A549 (cell line): Measurements from ENCODE around the gene NDUFS3. TPM values are rescaled to one million over a fixed set of nuclear protein-coding genes. Genes with fewer than 3 reads are reported as not detected.

Source experiments
- ATAC-seq, 2 experiments: fragments of 200-7000 bp in 1 of 2; fragments of >200 bp in 1 of 2; cut with Nextera tagmentation in 1 of 2; cut with Tn5 transposase in 1 of 2; 3 replicates each; pipeline versions ENCODE4 v1.8.0 to v1.9.1; 2018 to 2020; ENCODE audit warnings: mild to moderate bottlenecking in 1 of 2, moderate library complexity in 1 of 2
- CTCF ChIA-PET: fragments of 300-600 bp; sonication (Branson Sonifier 250); formaldehyde crosslinking; extraction: SDS; loops from one replicate; lab custom pipeline; 2021; ENCODE audit warnings: antibody characterized with exemption, inconsistent platforms; lab: Yijun Ruan, JAX
- POLR2A ChIA-PET: fragments of 350-600 bp; formaldehyde crosslinking; extraction: SDS; loops from one replicate; lab custom pipeline; 2021; ENCODE audit warnings: antibody characterized with exemption, inconsistent platforms; lab: Yijun Ruan, JAX
- DNase-seq, 2 experiments: peaks; one replicate each; pipeline versions ENCODE4 v3.0.0 to v3.0.0-alpha.2; 2011 to 2016; ENCODE audit warnings: low read depth in 1 of 2, low spot score in 1 of 2
- FAIRE-seq: peaks from 2 replicates; lab custom pipeline; 2011; peaks lifted over from hg19 to GRCh38; lab: Jason Lieb, UNC
- H3K27ac ChIP-seq, 2 experiments: fragments of >200 bp; sonication (Bioruptor Twin); formaldehyde crosslinking; 3 replicates each; pipeline ENCODE4 v1.5.1; 2016 to 2017
- H3K4me1 ChIP-seq: fragments of >200 bp; sonication (Bioruptor Twin); formaldehyde crosslinking; 3 replicates; pipeline ENCODE4 v1.6.1; 2016
- H3K4me2 ChIP-seq: fragments of >200 bp; sonication (Bioruptor Twin); formaldehyde crosslinking; 3 replicates; pipeline ENCODE4 v1.6.1; 2016
- H3K4me3 ChIP-seq: fragments of >200 bp; sonication (Bioruptor Twin); formaldehyde crosslinking; 3 replicates; pipeline ENCODE4 v1.5.1; 2016
- H3K9me3 ChIP-seq: fragments of >200 bp; sonication (Bioruptor Twin); formaldehyde crosslinking; 3 replicates; pipeline ENCODE4 v1.6.1; 2016
- CBX8 ChIP-seq: fragments of 200-600 bp; sonication (generic); IDR thresholded peaks from 2 replicates; pipeline ENCODE4 v1.6.1; 2016
- CHD4 ChIP-seq: fragments of 200-600 bp; sonication (generic); IDR thresholded peaks from 2 replicates; pipeline ENCODE4 v1.6.1; 2016; ENCODE audit warnings: antibody characterized with exemption, mild to moderate bottlenecking, borderline replicate concordance
- EP300 ChIP-seq, 2 experiments: fragments of >200 bp; sonication (Bioruptor Twin); formaldehyde crosslinking; IDR thresholded peaks; 2 replicates in 1 of 2; 3 replicates in 1 of 2; pipeline ENCODE4 v1.6.1; 2016 to 2017
- HOXA7 ChIP-seq: fragments of 250-450 bp; sonication (Bioruptor Pico); IDR thresholded peaks from 2 replicates; pipeline ENCODE4 v1.5.0; 2020; ENCODE audit warnings: mild to moderate bottlenecking, moderate library complexity
- HOXB13 ChIP-seq: fragments of 250-450 bp; sonication (Bioruptor Pico); IDR thresholded peaks from 2 replicates; pipeline ENCODE4 v1.5.0; 2020; ENCODE audit warnings: low read depth, mild to moderate bottlenecking, moderate library complexity
- HOXB5 ChIP-seq: fragments of 250-450 bp; sonication (Bioruptor Pico); IDR thresholded peaks from 2 replicates; pipeline ENCODE4 v1.5.0; 2020; ENCODE audit warnings: mild to moderate bottlenecking, moderate library complexity
- JUN ChIP-seq, 2 experiments: fragments of >200 bp; sonication (Bioruptor Twin); formaldehyde crosslinking; IDR thresholded peaks; 2 replicates in 1 of 2; 3 replicates in 1 of 2; pipeline ENCODE4 v1.6.1; 2016 to 2017
- KDM1A ChIP-seq: fragments of 200-600 bp; sonication (generic); IDR thresholded peaks from 2 replicates; pipeline ENCODE4 v1.6.1; 2016; ENCODE audit warnings: low read depth, mild to moderate bottlenecking
- KDM5A ChIP-seq: fragments of 200-600 bp; sonication (generic); IDR thresholded peaks from 2 replicates; pipeline ENCODE4 v1.6.1; 2016; ENCODE audit warnings: antibody characterized with exemption, mild to moderate bottlenecking
- MAFK ChIP-seq: fragments of 450-650 bp; IDR thresholded peaks from 2 replicates; pipeline ENCODE4 v1.6.1; 2014; ENCODE audit not compliant: partially characterized antibody
- NPAS2 ChIP-seq: fragments of 250-450 bp; sonication (Bioruptor Pico); IDR thresholded peaks from 2 replicates; pipeline ENCODE4 v1.8.0; 2022; ENCODE audit warnings: mild to moderate bottlenecking, moderate library complexity, borderline replicate concordance
- RAD21 ChIP-seq, 2 experiments: fragments of >200 bp in 1 of 2; sonication (Bioruptor Twin) in 1 of 2; formaldehyde crosslinking in 1 of 2; IDR thresholded peaks in 1 of 2; conservative IDR thresholded peaks in 1 of 2; 2 replicates in 1 of 2; 3 replicates in 1 of 2; pipeline ENCODE4 v1.6.1; 2012 to 2018; ENCODE audit warnings: inconsistent platforms in 1 of 2
- RCOR1 ChIP-seq: fragments of 150-350 bp; IDR thresholded peaks from 2 replicates; pipeline ENCODE4 v1.6.1; 2014; ENCODE audit warnings: antibody characterized with exemption, low read length, low read depth
- SMC3 ChIP-seq: fragments of >200 bp; sonication (Bioruptor Twin); formaldehyde crosslinking; IDR thresholded peaks from 3 replicates; pipeline ENCODE4 v1.6.1; 2018; ENCODE audit warnings: inconsistent platforms
- TFCP2L1 ChIP-seq: fragments of 250-450 bp; sonication (Bioruptor Pico); IDR thresholded peaks from 2 replicates; pipeline ENCODE4 v1.5.0; 2021; ENCODE audit warnings: mild to moderate bottlenecking
- TP53 ChIP-seq: fragments of 250-450 bp; sonication (Bioruptor Pico); IDR thresholded peaks from 2 replicates; pipeline ENCODE4 v1.5.0; 2021; ENCODE audit warnings: mild to moderate bottlenecking, moderate library complexity
- ZSCAN20 ChIP-seq: fragments of 250-450 bp; sonication (Bioruptor Pico); IDR thresholded peaks from 2 replicates; pipeline ENCODE4 v1.8.0; 2022; ENCODE audit warnings: mild to moderate bottlenecking, moderate library complexity
- WGBS: methylation state at CpG from one replicate; pipeline ENCODE4 v1.1.6; 2017; ENCODE audit errors: missing lambda C conversion rate; 5-methylcytosine and 5-hydroxymethylcytosine counted together
- polyA plus RNA-seq, 4 experiments: library from polyadenylated mRNA; depleted of rRNA in 3 of 4; stranded (reverse); fragments of >200 nt; fragmentation: RNase III in 1 of 4; extraction: RNeasy Plus Mini Kit Qiagen cat#74134 plus additional on column Dnase treatment in 1 of 4; gene quantifications; 2 replicates in 3 of 4; 3 replicates in 1 of 4; pipeline ENCODE4 v1.2.3, GENCODE V29; 2011 to 2017
- TF ChIP-seq, protein P1 (sequence below): fragments of 150-350 bp; IDR thresholded peaks from 2 replicates; pipeline ENCODE4 v1.6.1; 2014; ENCODE audit warnings: low read depth, mild to moderate bottlenecking, low read length
- TF ChIP-seq, protein P2 (sequence below): fragments of >200 bp; sonication (Bioruptor Twin); formaldehyde crosslinking; IDR thresholded peaks from 3 replicates; pipeline ENCODE4 v1.6.1; 2016
- TF ChIP-seq, protein P3 (sequence below): fragments of 250-450 bp; sonication (Bioruptor Pico); IDR thresholded peaks from 2 replicates; pipeline ENCODE4 v1.5.0; 2020; ENCODE audit warnings: low read depth, mild to moderate bottlenecking, moderate library complexity
- TF ChIP-seq, protein P4 (sequence below): IDR thresholded peaks from 2 replicates; pipeline ENCODE4 v1.6.1; 2012; ENCODE audit warnings: low read depth, borderline replicate concordance
- TF ChIP-seq, protein P5 (sequence below): fragments of >200 bp; sonication (Bioruptor Twin); formaldehyde crosslinking; IDR thresholded peaks from 2 replicates; pipeline ENCODE4 v1.6.1; 2016
- TF ChIP-seq, protein P6 (sequence below): fragments of 200-600 bp; sonication (generic); IDR thresholded peaks from 2 replicates; pipeline ENCODE4 v1.6.1; 2016; ENCODE audit warnings: antibody characterized with exemption, mild to moderate bottlenecking, moderate library complexity
- TF ChIP-seq, protein P7 (sequence below): fragments of >200 bp; sonication (Bioruptor Twin); formaldehyde crosslinking; IDR thresholded peaks from 3 replicates; pipeline ENCODE4 v1.5.1; 2016

Gene NDUFS3
- polyA plus RNA-seq, 2 of the 4 experiments (the other 2 are of a cell fraction): 142 to 156 TPM

DNA sequence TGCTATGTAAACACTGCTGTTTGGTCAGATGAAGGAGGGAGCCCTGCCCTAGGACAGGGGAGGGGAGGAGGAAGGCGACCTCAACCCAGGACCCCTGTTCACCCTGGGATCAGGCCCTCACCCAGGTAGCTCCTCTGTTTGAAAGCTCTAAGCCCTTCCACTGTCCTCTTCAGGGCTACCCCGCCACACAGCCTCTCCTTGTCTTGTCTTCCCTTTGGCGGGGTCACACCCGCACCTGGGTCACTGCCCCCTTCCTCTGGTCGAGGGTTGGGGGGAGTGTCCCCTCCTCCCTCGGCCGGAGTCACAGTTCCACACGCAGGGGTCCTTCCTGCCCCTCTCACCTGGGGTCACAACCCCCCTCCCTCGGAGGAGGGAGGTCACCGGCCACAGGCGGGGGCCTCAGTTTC lies 13.9 kb upstream of the NDUFS3 start:
- ChIA-PET POLR2A (interaction anchor here (0.6 to 1.9 kb wide), 3 partner anchors 9 to 22 kb away, joined by 3 to 6 read pairs (median 4); partner anchors contain the start of genes FAM180B, KBTBD4 and NDUFS3), CTCF (interaction anchor here (0.6 to 3.4 kb wide), 8 partner anchors 9 to 151 kb away, joined by 3 to 15 read pairs (median 4); partner anchors contain the start of gene CELF1)

DNA sequence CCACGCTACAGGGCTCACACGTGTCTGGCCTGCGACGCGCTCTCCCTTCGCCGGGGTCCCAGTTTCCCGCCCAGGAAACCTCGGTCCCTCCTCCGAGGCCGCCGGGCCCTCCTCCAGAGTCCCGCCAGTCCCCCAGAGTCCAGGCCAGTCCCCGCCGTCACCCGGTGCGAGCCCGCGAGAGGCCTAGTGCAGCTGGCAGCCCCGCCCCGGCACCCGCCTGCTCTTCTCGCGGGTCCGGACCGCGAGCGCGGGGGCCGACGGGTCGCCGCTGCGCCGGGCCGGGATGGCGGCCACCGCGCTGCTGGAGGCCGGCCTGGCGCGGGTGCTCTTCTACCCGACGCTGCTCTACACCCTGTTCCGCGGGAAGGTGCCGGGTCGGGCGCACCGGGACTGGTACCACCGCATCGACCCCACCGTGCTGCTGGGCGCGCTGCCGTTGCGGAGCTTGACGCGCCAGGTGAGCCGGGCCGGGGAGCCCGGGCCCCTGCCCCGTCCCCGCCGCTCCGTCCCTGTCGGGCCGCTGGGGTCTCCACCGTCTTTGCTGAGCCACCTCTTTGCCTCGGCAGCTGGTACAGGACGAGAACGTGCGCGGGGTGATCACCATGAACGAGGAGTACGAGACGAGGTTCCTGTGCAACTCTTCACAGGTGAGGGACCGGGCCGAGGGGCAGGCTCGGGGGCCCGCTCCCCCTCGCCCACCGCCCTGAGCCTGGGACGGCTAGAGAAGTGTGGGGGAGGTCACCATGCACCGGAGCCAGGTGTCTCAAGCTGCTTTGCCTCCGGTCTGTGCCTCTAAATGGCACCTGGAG lies 13.3 kb upstream of the NDUFS3 start, which contains the start of gene PTPMT1:
Gene PTPMT1 (plus strand): TSS at position 260 of the 809 bp plus-strand sequence. CDS start 24 bp downstream, at position 284.
- Histone ChIP-seq H3K27ac (peak within 1 kb of the TSS; percentile 95 to 96), H3K4me1 (peaks cover 17% of the 10 kb centered on the region), H3K9me3 (no peaks in the 10 kb centered on the region), H3K4me2 (peak within 1 kb of the TSS; percentile 98), H3K4me3 (peak within 1 kb of the TSS; percentile 92)
- peak; percentile 95 to 97 for ATAC-seq
- ChIA-PET CTCF (interaction anchor here (1.1 to 3.4 kb wide), 6 partner anchors 8 to 151 kb away, joined by 3 to 15 read pairs (median 4); partner anchors contain the start of gene CELF1), POLR2A (interaction anchor here (0.6 to 1.9 kb wide), 3 partner anchors 8 to 21 kb away, joined by 3 to 6 read pairs (median 4); partner anchors contain the start of genes FAM180B, KBTBD4 and NDUFS3)
- no peak for FAIRE-seq
- peak; percentile 55 to 70 for DNase-seq
- 14% methylated on average over 15 of the region's 86 CpGs for WGBS
- TF ChIP-seq KDM5A: peak; percentile 66; the same call in 1 of the 2 replicates
- TF ChIP-seq, protein P1, sequence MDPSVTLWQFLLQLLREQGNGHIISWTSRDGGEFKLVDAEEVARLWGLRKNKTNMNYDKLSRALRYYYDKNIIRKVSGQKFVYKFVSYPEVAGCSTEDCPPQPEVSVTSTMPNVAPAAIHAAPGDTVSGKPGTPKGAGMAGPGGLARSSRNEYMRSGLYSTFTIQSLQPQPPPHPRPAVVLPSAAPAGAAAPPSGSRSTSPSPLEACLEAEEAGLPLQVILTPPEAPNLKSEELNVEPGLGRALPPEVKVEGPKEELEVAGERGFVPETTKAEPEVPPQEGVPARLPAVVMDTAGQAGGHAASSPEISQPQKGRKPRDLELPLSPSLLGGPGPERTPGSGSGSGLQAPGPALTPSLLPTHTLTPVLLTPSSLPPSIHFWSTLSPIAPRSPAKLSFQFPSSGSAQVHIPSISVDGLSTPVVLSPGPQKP: no peak
- TF ChIP-seq, protein P2, sequence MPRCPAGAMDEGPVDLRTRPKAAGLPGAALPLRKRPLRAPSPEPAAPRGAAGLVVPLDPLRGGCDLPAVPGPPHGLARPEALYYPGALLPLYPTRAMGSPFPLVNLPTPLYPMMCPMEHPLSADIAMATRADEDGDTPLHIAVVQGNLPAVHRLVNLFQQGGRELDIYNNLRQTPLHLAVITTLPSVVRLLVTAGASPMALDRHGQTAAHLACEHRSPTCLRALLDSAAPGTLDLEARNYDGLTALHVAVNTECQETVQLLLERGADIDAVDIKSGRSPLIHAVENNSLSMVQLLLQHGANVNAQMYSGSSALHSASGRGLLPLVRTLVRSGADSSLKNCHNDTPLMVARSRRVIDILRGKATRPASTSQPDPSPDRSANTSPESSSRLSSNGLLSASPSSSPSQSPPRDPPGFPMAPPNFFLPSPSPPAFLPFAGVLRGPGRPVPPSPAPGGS: peak; percentile 75; the same call in 1 of the 3 replicates
- no peak for TF ChIP-seq MAFK
- no peak for TF ChIP-seq ZSCAN20 (CRISPR knock-in tag)
- TF ChIP-seq, protein P3, sequence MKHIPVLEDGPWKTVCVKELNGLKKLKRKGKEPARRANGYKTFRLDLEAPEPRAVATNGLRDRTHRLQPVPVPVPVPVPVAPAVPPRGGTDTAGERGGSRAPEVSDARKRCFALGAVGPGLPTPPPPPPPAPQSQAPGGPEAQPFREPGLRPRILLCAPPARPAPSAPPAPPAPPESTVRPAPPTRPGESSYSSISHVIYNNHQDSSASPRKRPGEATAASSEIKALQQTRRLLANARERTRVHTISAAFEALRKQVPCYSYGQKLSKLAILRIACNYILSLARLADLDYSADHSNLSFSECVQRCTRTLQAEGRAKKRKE: peak; percentile 74
- TF ChIP-seq HOXB13: peak; percentile 85
- TF ChIP-seq RCOR1: no peak
- no peak for TF ChIP-seq KDM1A
- no peak for TF ChIP-seq SMC3
- peak; percentile 77 for TF ChIP-seq HOXB5 (CRISPR knock-in tag)
- peak; percentile 75 for TF ChIP-seq TP53
- TF ChIP-seq JUN (IDR thresholded peaks at IDR 0.05): peak; percentile 39 to 77; a peak in 4 of 5 replicates
- TF ChIP-seq CBX8: no peak
- TF ChIP-seq, protein P4, sequence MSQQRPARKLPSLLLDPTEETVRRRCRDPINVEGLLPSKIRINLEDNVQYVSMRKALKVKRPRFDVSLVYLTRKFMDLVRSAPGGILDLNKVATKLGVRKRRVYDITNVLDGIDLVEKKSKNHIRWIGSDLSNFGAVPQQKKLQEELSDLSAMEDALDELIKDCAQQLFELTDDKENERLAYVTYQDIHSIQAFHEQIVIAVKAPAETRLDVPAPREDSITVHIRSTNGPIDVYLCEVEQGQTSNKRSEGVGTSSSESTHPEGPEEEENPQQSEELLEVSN: peak; percentile 98
- TF ChIP-seq HOXA7 (CRISPR knock-in tag): no peak
- no peak for TF ChIP-seq CHD4
- TF ChIP-seq EP300 (IDR thresholded peaks at IDR 0.05): no peak
- TF ChIP-seq NPAS2 (CRISPR knock-in tag): no peak
- TF ChIP-seq, protein P5, sequence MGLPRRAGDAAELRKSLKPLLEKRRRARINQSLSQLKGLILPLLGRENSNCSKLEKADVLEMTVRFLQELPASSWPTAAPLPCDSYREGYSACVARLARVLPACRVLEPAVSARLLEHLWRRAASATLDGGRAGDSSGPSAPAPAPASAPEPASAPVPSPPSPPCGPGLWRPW: no peak
- TF ChIP-seq, protein P6, sequence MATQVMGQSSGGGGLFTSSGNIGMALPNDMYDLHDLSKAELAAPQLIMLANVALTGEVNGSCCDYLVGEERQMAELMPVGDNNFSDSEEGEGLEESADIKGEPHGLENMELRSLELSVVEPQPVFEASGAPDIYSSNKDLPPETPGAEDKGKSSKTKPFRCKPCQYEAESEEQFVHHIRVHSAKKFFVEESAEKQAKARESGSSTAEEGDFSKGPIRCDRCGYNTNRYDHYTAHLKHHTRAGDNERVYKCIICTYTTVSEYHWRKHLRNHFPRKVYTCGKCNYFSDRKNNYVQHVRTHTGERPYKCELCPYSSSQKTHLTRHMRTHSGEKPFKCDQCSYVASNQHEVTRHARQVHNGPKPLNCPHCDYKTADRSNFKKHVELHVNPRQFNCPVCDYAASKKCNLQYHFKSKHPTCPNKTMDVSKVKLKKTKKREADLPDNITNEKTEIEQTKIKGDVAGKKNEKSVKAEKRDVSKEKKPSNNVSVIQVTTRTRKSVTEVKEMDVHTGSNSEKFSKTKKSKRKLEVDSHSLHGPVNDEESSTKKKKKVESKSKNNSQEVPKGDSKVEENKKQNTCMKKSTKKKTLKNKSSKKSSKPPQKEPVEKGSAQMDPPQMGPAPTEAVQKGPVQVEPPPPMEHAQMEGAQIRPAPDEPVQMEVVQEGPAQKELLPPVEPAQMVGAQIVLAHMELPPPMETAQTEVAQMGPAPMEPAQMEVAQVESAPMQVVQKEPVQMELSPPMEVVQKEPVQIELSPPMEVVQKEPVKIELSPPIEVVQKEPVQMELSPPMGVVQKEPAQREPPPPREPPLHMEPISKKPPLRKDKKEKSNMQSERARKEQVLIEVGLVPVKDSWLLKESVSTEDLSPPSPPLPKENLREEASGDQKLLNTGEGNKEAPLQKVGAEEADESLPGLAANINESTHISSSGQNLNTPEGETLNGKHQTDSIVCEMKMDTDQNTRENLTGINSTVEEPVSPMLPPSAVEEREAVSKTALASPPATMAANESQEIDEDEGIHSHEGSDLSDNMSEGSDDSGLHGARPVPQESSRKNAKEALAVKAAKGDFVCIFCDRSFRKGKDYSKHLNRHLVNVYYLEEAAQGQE: peak; percentile 77

More for the DNA sequence above, 13.9 kb upstream of the NDUFS3 start:
- H3K9me3 ChIP-seq: no peaks in the 10 kb centered on the region
- TF ChIP-seq TFCP2L1 (CRISPR knock-in tag) (0 out of 2 replicates have a peak, but pooled peaks have one; percentile 46), RAD21 (conservative IDR thresholded peaks at IDR 0.05 in 1 of 2, IDR thresholded peaks at IDR 0.05 in 1 of 2) (no peak), EP300 (IDR thresholded peaks at IDR 0.05) (no peak)
- TF ChIP-seq, protein P7, sequence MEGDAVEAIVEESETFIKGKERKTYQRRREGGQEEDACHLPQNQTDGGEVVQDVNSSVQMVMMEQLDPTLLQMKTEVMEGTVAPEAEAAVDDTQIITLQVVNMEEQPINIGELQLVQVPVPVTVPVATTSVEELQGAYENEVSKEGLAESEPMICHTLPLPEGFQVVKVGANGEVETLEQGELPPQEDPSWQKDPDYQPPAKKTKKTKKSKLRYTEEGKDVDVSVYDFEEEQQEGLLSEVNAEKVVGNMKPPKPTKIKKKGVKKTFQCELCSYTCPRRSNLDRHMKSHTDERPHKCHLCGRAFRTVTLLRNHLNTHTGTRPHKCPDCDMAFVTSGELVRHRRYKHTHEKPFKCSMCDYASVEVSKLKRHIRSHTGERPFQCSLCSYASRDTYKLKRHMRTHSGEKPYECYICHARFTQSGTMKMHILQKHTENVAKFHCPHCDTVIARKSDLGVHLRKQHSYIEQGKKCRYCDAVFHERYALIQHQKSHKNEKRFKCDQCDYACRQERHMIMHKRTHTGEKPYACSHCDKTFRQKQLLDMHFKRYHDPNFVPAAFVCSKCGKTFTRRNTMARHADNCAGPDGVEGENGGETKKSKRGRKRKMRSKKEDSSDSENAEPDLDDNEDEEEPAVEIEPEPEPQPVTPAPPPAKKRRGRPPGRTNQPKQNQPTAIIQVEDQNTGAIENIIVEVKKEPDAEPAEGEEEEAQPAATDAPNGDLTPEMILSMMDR: no peak
- H3K4me1 ChIP-seq: peaks cover 17% of the 10 kb centered on the region
- DNase-seq (no peak), FAIRE-seq (no peak), ATAC-seq (peak in 1 of 2 experiments; percentile 21; a peak in 5 of 6 replicates)
- H3K4me2 ChIP-seq: peak overlapping the region; percentile 98
- WGBS: 49% methylated on average over 3 of the region's 11 CpGs
- peak overlapping the region; percentile 95 to 96 for H3K27ac ChIP-seq
- peak overlapping the region; percentile 92 for H3K4me3 ChIP-seq
